ENCODE measurements around the gene KCNMA1. TPM values are rescaled to one million over a fixed set of nuclear protein-coding genes. Genes with fewer than 3 reads are reported as not detected.

The KCNMA1 gene
- total RNA-seq, 1 donor from 2014 or later, result 41.3 TPM

GRCh38 chr10:77678146-77678545, 40.5 kb upstream of the KCNMA1 start:
- intact Hi-C loops (cut with DNase I), result no loop called here
- H3K4me3 ChIP-seq, result no peak overlapping the region
- TF ChIP-seq, protein P1, sequence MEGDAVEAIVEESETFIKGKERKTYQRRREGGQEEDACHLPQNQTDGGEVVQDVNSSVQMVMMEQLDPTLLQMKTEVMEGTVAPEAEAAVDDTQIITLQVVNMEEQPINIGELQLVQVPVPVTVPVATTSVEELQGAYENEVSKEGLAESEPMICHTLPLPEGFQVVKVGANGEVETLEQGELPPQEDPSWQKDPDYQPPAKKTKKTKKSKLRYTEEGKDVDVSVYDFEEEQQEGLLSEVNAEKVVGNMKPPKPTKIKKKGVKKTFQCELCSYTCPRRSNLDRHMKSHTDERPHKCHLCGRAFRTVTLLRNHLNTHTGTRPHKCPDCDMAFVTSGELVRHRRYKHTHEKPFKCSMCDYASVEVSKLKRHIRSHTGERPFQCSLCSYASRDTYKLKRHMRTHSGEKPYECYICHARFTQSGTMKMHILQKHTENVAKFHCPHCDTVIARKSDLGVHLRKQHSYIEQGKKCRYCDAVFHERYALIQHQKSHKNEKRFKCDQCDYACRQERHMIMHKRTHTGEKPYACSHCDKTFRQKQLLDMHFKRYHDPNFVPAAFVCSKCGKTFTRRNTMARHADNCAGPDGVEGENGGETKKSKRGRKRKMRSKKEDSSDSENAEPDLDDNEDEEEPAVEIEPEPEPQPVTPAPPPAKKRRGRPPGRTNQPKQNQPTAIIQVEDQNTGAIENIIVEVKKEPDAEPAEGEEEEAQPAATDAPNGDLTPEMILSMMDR (IDR thresholded peaks at IDR 0.05), result no peak
- H3K4me1 ChIP-seq, result no peaks in the 10 kb centered on the region
- DNase-seq (no peak), ATAC-seq (no peak)
- no peaks in the 10 kb centered on the region for H3K36me3 ChIP-seq
- H3K27me3 ChIP-seq (ENCODE audit: low read depth), result no peaks in the 10 kb centered on the region
- no peak overlapping the region for H3K27ac ChIP-seq
- no peaks in the 10 kb centered on the region for H3K9me3 ChIP-seq

DNA sequence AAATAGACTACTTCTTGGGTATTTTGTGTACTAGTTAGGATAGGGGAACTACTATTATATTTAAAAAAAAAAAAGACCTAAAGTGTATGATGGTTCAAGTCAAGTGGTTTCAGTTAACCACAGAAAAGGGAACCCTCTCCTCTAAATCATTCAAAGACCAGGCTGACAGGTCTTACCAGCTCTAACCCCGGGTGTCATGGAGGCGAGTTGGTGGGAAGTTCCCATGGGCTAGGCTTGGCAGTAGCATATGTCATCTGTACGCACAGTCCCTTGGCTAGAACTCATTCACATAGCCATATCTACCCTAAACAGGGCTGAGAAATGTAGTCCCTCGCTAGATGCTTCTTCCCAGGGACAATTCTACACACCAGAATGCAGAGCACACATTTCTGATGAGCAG, 37.7 kb upstream of the KCNMA1 start:
- H3K4me3 ChIP-seq, result no peak overlapping the region
- H3K4me1 ChIP-seq, result no peaks in the 10 kb centered on the region
- H3K36me3 ChIP-seq, result no peaks in the 10 kb centered on the region
- H3K27ac ChIP-seq, result no peak overlapping the region
- DNase-seq (no peak), ATAC-seq (no peak)
- TF ChIP-seq, protein P1 (IDR thresholded peaks at IDR 0.05), result no peak
- H3K9me3 ChIP-seq, result no peaks in the 10 kb centered on the region
- intact Hi-C loops (cut with DNase I), result no loop called here
- H3K27me3 ChIP-seq (ENCODE audit: low read depth), result no peaks in the 10 kb centered on the region

DNA sequence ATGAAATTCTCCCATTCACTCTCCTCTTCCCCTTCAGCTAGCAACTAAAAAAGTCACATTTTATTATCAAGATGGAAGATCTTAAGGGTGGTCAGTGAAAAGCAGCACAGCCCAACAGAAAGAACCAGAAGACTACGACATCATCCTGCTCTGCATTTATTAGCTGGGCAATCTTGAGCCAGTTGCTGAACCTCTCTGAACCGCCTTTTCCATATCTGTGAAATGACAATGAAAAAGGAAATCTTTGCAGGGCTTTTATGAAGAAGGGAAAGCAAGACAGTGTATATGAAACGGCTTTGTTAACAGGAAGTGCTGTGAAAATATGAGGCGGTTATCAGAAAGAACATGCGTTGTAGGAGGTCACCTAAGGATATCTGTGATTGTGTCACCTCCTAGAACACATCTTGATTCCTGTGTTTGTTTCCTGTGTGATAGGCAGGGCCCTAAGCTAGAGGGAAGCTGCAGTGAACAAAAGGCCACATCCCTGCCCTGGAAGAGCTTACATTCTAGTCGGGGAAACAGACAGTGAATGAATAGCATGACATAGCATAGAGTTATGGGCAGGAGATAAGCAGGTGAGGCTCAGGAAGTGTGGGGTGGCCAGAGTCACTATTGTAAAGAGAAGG, 36.0 kb upstream of the KCNMA1 start:
- Histone ChIP-seq H3K9me3 (no peaks in the 10 kb centered on the region), H3K27me3 (ENCODE audit: low read depth) (no peaks in the 10 kb centered on the region), H3K27ac (no peak overlapping the region), H3K36me3 (no peaks in the 10 kb centered on the region), H3K4me3 (no peak overlapping the region), H3K4me1 (no peaks in the 10 kb centered on the region)
- no peak for DNase-seq
- TF ChIP-seq, protein P1 (IDR thresholded peaks at IDR 0.05), result no peak
- no peak for ATAC-seq
- intact Hi-C loops (cut with DNase I), result no loop called here

DNA sequence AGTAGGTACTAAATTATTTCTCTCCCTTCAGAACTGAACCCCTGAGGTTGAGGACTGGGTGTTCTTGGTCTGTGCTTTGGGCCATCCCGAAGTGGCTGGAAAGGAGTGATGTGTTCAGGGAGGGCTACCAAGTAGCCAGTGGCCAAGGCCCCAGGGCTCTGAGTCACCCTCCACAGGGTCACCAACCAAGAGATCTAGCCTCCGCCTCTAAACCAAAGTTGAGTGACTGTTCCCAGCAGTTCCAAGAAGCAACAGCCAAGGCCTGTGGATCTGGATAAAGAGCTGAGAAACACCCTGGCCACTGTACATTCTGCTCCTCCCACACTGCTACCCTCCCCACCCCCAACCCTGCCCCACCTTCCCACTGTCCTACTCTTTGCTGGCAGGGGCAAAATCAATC, 35.5 kb upstream of the KCNMA1 start:
- H3K36me3 ChIP-seq, result no peaks in the 10 kb centered on the region
- ATAC-seq, result no peak

GRCh38 chr10:77671594-77672252, 34.1 kb upstream of the KCNMA1 start:
- Histone ChIP-seq H3K36me3 (no peaks in the 10 kb centered on the region), H3K27ac (no peak overlapping the region), H3K27me3 (ENCODE audit: low read depth) (no peaks in the 10 kb centered on the region), H3K4me1 (no peaks in the 10 kb centered on the region), H3K4me3 (no peak overlapping the region), H3K9me3 (no peaks in the 10 kb centered on the region)
- ATAC-seq (no peak), DNase-seq (no peak)
- TF ChIP-seq, protein P1 (IDR thresholded peaks at IDR 0.05), result no peak
- intact Hi-C loops (cut with DNase I), result no loop called here

More for the DNA sequence above, 35.5 kb upstream of the KCNMA1 start:
- Histone ChIP-seq H3K4me1 (no peaks in the 10 kb centered on the region), H3K9me3 (no peaks in the 10 kb centered on the region), H3K27me3 (ENCODE audit: low read depth) (no peaks in the 10 kb centered on the region), H3K27ac (no peak overlapping the region), H3K4me3 (no peak overlapping the region)
- TF ChIP-seq, protein P1 (IDR thresholded peaks at IDR 0.05), result no peak
- no peak for DNase-seq
- intact Hi-C loops (cut with DNase I), result no loop called here
